Measurements from ENCODE around the gene RAVER1. TPM values are rescaled to one million over a fixed set of nuclear protein-coding genes. Genes with fewer than 3 reads are reported as not detected.

RAVER1 gene
- total RNA-seq, 1 experiment from 2014 or later, result 33.5 TPM

GRCh38 chr19:10269333-10270179 is 63.8 kb downstream of the RAVER1 start:
- DNase-seq (ENCODE audit: low read depth), result peak; percentile 75

- DNase-seq (ENCODE audit: low read depth), result no peak
Measured at GRCh38 chr19:10268071-10268470, 65.3 kb downstream of the RAVER1 start.

- DNase-seq (ENCODE audit: low read depth), result no peak
Measured at GRCh38 chr19:10266706-10267105, 66.6 kb downstream of the RAVER1 start.

Other genes starting within 250 kb of the RAVER1 start
- gene SHFL, start 247.2 kb downstream of the RAVER1 start, total RNA-seq (2014; rRNA removed; shearing (Covaris generic)), result 80.9 and 98.9 TPM in 2 replicates
- gene ANGPTL6, start 230.9 kb downstream of the RAVER1 start, total RNA-seq (2014; rRNA removed; shearing (Covaris generic)), result 0.25 TPM in 1 of 2 replicates, not detected in the other
- 20.9 and 25.0 TPM in 2 replicates for gene PPAN, start 227.2 kb downstream of the RAVER1 start, total RNA-seq (2014; rRNA removed; shearing (Covaris generic))
- gene P2RY11, start 221.8 kb downstream of the RAVER1 start, total RNA-seq (2014; rRNA removed; shearing (Covaris generic)), result 0.96 and 6.5 TPM in 2 replicates
- 261 and 266 TPM in 2 replicates for gene EIF3G, start 213.6 kb downstream of the RAVER1 start, total RNA-seq (2014; rRNA removed; shearing (Covaris generic))
- gene DNMT1, start 138.6 kb downstream of the RAVER1 start, total RNA-seq (2014; rRNA removed; shearing (Covaris generic)), result 199 and 263 TPM in 2 replicates
- 7.1 and 8.3 TPM in 2 replicates for gene S1PR2, start 102.2 kb downstream of the RAVER1 start, total RNA-seq (2014; rRNA removed; shearing (Covaris generic))
- gene MRPL4, start 81.3 kb downstream of the RAVER1 start, total RNA-seq (2014; rRNA removed; shearing (Covaris generic)), result 53.8 and 96.4 TPM in 2 replicates
- 68.8 and 88.4 TPM in 2 replicates for gene ICAM1, start 62.4 kb downstream of the RAVER1 start, total RNA-seq (2014; rRNA removed; shearing (Covaris generic))
- gene ICAM4, start 46.6 kb downstream of the RAVER1 start, total RNA-seq (2014; rRNA removed; shearing (Covaris generic)), result not detected in 2 replicates
- 4.4 and 6.1 TPM in 2 replicates for gene ICAM5, start 43.6 kb downstream of the RAVER1 start, total RNA-seq (2014; rRNA removed; shearing (Covaris generic))
- gene ZGLP1, start 23.7 kb downstream of the RAVER1 start, total RNA-seq (2014; rRNA removed; shearing (Covaris generic)), result 0.94 TPM in 1 of 2 replicates, not detected in the other
- gene FDX2, start 17.5 kb downstream of the RAVER1 start, total RNA-seq (2014; rRNA removed; shearing (Covaris generic)), result 26.7 and 37.9 TPM in 2 replicates
- gene ICAM3, start 6.1 kb upstream of the RAVER1 start, total RNA-seq (2014; rRNA removed; shearing (Covaris generic)), result not detected in 2 replicates
- 88.7 and 89.3 TPM in 2 replicates for gene TYK2, start 47.0 kb upstream of the RAVER1 start, total RNA-seq (2014; rRNA removed; shearing (Covaris generic))
- 109 and 233 TPM in 2 replicates for gene CDC37, start 70.0 kb upstream of the RAVER1 start, total RNA-seq (2014; rRNA removed; shearing (Covaris generic))
- 0.81 and 2.3 TPM in 2 replicates for gene PDE4A, start 87.0 kb upstream of the RAVER1 start, total RNA-seq (2014; rRNA removed; shearing (Covaris generic))
- 39.8 and 75.4 TPM in 2 replicates for gene KEAP1, start 169.8 kb upstream of the RAVER1 start, total RNA-seq (2014; rRNA removed; shearing (Covaris generic))
- 10.3 and 11.9 TPM in 2 replicates for gene S1PR5, start 183.9 kb upstream of the RAVER1 start, total RNA-seq (2014; rRNA removed; shearing (Covaris generic))
- gene ATG4D, start 210.4 kb upstream of the RAVER1 start, total RNA-seq (2014; rRNA removed; shearing (Covaris generic)), result 24.3 and 40.1 TPM in 2 replicates
- 10.2 and 10.5 TPM in 2 replicates for gene KRI1, start 232.5 kb upstream of the RAVER1 start, total RNA-seq (2014; rRNA removed; shearing (Covaris generic))
- gene CDKN2D, start 235.4 kb upstream of the RAVER1 start, total RNA-seq (2014; rRNA removed; shearing (Covaris generic)), result 11.1 and 21.0 TPM in 2 replicates